Measurements from ENCODE around the gene POLR2I.

GRCh38 chr19:36141039-36141927, 26.6 kb upstream of the POLR2I start:
- TF ChIP-seq NR1H2 (CRISPR knock-in tag; IDR thresholded peaks at IDR 0.05) (no peak), FOXK1 (CRISPR knock-in tag; IDR thresholded peaks at IDR 0.05) (no peak), CTCF (IDR thresholded peaks at IDR 0.05) (no peak), MXD4 (CRISPR knock-in tag; IDR thresholded peaks at IDR 0.05; ENCODE audit: borderline replicate concordance) (no peak), MLX (CRISPR knock-in tag; IDR thresholded peaks at IDR 0.05) (no peak), OVOL2 (CRISPR knock-in tag; IDR thresholded peaks at IDR 0.05; ENCODE audit: borderline replicate concordance) (no peak), FOXJ3 (CRISPR knock-in tag; IDR thresholded peaks at IDR 0.05; ENCODE audit: borderline replicate concordance) (no peak), E2F1 (CRISPR knock-in tag; IDR thresholded peaks at IDR 0.05) (no peak), ELF4 (CRISPR knock-in tag; IDR thresholded peaks at IDR 0.05; ENCODE audit: low read depth) (no peak), MYBL2 (CRISPR knock-in tag; IDR thresholded peaks at IDR 0.05) (no peak), MAX (CRISPR knock-in tag; IDR thresholded peaks at IDR 0.05) (no peak)

All from WTC11 (cell line).